Bladder microvascular endothelial cell (primary cell): ENCODE results near the gene MAP3K20. TPM values are rescaled to one million over a fixed set of nuclear protein-coding genes. Genes with fewer than 3 reads are reported as not detected.

Experiments used
- total RNA-seq: library from RNA; depleted of rRNA; stranded (reverse); fragments of >200 nt; gene quantifications from 2 replicates; pipeline ENCODE4 v1.2.3, GENCODE V29; 2014

The MAP3K20 gene
- total RNA-seq: 18.0 and 36.4 TPM in 2 replicates

DNA sequence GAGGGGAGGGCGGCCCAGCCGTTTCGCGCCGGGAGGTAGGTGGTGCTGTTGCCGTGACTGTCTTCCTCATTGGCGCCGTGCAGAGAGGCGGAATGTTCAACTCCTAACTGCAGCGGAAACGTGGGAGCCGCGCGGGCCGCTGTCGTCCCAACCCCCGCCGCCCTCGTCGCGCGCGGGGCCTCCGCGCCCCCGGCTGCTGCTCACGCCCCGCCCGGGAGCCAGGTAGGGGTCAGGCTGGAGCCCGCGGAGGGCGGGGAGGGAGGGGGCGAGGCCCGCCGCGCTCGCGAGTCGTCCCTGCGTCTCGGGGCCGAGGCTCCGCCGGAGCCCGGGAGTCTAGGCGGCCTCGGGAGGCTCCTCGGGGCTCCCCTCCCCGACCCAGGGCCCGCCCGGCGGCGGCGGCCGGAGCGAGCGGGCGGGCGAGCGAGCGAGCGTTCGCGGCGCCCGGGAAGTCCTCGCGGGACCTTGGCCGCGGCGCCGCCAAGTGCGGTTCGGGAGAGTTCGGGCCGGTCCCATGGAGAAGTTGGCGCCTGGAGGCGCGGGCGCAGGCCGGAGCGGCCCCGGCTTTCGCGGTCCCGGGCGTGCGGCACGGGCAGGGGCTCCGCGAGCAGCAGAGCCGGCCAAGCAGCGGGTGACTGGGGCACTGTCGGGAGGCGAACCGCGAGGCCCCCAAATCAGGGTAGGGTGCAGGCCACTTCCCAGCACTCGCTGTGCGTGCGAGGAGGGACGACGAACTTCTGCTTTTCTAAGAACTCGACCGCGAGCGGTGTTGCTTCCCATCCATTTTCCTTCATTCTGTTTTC, at the start of gene MAP3K20:
Gene MAP3K20, plus strand, starts transcription at position 66 of the 800 bp plus-strand sequence. CDS start 15,186 bp downstream, outside the sequence.

